GM19463 (cell line): ENCODE results near the gene POU2F1.

Experiments
- ATAC-seq: cut with Tn5 transposase; IDR thresholded peaks from one replicate; pipeline ENCODE4 v1.9.1; 2021; ENCODE audit warnings: mild to moderate bottlenecking, moderate library complexity; ENCODE audit not compliant: unreplicated experiment

POU2F1 gene

GRCh38 chr1:167270349-167271092, 49.8 kb downstream of the POU2F1 start:
- ATAC-seq = no peak

GRCh38 chr1:167272369-167272957, 51.8 kb downstream of the POU2F1 start:
- ATAC-seq = no peak

GRCh38 chr1:167273027-167273800, 52.5 kb downstream of the POU2F1 start:
- ATAC-seq = no peak

GRCh38 chr1:167274061-167274460, 53.4 kb downstream of the POU2F1 start:
- ATAC-seq = no peak

- ATAC-seq = peak; percentile 89
Measured at GRCh38 chr1:167276969-167277368, 56.3 kb downstream of the POU2F1 start.

- no peak for ATAC-seq
Measured at GRCh38 chr1:167278497-167278896, 57.8 kb downstream of the POU2F1 start.

- no peak for ATAC-seq
Measured at GRCh38 chr1:167280912-167281311, 60.2 kb downstream of the POU2F1 start.

- ATAC-seq = peak; percentile 44
Measured at GRCh38 chr1:167288390-167289074, 67.8 kb downstream of the POU2F1 start.

GRCh38 chr1:167289075-167289442, 68.4 kb downstream of the POU2F1 start:
- ATAC-seq = no peak

GRCh38 chr1:167289966-167290365, 69.3 kb downstream of the POU2F1 start:
- ATAC-seq = no peak

- ATAC-seq = no peak
Measured at GRCh38 chr1:167291539-167292185, 71.0 kb downstream of the POU2F1 start.

- no peak for ATAC-seq
Measured at GRCh38 chr1:167292216-167292615, 71.5 kb downstream of the POU2F1 start.

- ATAC-seq = no peak
Measured at GRCh38 chr1:167293057-167293456, 72.4 kb downstream of the POU2F1 start.

- no peak for ATAC-seq
Measured at GRCh38 chr1:167294528-167294927, 73.8 kb downstream of the POU2F1 start.

GRCh38 chr1:167297222-167298214, 76.8 kb downstream of the POU2F1 start:
- ATAC-seq = no peak

GRCh38 chr1:167298325-167298724, 77.6 kb downstream of the POU2F1 start:
- ATAC-seq = no peak

GRCh38 chr1:167301355-167301754, 80.7 kb downstream of the POU2F1 start:
- ATAC-seq = no peak

GRCh38 chr1:167304165-167304564, 83.5 kb downstream of the POU2F1 start:
- no peak for ATAC-seq

GRCh38 chr1:167305059-167305705, 84.5 kb downstream of the POU2F1 start:
- ATAC-seq = no peak
